ENCODE data around the gene TMEM204.

TMEM204 gene

GRCh38 chr16:1499756-1500464, 33.6 kb upstream of the TMEM204 start:
- no peak for DNase-seq (ENCODE audit: low read depth)

DNA sequence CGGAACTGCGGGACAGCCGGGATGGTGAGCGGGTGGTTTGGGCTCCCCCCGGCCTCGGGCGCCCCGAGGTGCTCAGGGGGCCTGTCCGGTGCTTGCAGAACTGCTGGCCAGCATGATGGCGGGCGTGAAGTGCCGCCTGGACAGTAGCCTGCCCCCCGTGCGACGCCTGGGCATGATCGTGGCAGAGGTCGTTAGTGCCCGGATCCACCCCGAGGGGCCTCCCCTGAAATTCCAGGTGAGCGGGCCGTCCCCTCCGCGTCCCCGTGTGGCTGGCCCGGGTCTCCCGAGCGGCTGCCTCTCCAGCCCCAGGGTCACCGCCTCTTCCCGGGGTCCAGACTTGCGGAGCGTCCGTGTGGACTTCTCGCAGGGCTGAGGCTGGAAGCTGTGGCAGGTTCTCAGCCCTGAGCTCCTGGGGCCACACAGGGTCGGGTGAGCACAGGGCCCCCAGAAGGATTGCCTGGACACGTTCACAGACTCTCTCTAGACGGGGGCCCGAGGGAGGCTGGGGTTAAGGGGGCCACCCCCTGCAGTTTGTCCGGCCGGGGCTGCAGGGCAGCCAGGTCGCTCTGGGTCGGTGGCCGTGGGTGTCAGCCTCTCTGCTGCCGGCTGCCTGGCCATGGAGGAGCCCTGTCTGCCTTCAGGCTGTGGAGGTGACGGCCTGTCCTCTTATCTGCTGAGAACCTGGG, 32.9 kb upstream of the TMEM204 start:
- DNase-seq (ENCODE audit: low read depth) = no peak

GRCh38 chr16:1501630-1502029, 31.8 kb upstream of the TMEM204 start:
- DNase-seq (ENCODE audit: low read depth) = no peak

DNA sequence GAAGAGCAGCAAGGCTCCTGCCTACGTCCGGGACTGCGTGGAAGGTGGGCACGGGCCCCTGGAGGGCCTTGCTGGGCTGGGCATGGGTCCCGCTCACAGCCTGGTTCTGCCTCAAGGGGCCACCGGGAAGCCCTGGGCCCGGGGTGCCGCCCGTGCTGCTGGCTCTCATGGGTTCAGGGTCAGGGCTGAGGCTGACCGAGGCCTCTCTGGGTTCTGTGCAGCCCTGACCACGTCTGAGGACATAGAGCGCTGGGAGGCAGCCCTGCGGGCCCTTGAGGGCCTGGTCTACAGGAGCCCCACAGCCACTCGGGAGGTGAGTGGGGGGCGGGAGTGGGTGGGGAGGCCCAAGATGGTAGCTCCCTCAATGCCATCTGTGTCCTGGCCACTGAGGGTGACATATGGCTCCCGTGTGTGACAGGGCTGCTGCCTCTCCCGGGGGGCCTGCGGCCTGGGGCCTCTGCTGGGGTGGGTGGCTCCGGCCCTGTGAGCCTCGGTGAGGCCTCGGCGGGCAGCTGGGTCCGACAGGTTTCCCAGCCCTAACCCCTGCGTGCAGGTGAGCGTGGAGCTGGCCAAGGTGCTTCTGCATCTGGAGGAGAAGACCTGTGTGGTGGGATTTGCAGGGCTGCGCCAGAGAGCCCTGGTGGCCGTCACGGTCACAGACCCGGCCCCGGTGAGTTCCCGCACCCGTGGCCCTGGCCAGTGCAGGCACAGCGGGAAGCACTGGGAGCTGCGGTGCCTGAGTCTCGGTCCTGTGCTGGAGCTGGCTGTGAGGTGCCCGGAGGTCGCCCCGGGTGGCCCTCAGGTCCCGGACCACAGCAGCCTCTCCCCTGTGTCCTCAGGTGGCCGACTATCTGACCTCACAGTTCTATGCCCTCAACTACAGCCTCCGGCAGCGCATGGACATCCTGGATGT, 31.1 kb upstream of the TMEM204 start:
- no peak for DNase-seq (ENCODE audit: low read depth)

DNA sequence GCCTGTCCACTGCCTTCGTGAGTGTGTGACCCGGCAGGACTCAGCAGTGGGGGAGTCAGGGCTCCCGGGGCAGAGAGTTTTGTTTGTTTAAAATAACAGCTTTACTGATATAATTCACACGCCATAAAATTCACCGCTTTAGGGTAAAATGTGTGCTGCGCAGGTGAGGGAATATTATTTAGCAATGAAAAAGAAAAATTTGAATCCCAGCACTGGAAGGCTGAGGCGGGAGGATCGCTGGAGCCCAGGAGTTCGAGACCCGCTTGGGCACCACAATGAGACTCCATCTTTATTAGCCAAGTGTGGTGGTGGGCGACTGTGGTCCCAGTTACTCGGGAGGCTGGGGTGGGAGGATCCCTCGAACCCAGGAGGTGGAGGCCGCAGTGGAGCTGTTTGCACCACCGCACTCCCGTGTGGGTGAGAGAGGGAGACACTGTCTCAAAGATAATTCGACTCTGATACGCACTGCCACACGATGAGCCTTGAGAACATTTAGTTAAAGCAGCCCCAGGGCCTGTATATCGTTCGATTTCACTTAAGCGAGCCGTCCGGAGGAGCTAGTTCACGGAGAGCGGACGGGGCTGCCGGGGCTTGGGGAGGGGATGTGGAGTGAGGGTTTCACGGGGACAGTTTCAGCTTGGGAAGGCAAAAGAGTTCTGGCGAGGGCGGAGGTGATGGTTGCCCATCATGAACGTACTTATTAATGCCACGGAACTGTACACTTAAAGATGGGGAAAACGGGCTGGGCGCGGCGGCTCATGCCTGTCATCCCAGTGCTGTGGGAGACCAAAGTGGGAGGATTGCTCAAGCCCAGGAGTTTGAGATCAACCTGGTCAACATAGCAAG, 30.1 kb upstream of the TMEM204 start:
- no peak for DNase-seq (ENCODE audit: low read depth)

- no peak for DNase-seq (ENCODE audit: low read depth)
These were observed 28.2 kb upstream of the TMEM204 start for GRCh38 chr16:1505073-1505844.

DNA sequence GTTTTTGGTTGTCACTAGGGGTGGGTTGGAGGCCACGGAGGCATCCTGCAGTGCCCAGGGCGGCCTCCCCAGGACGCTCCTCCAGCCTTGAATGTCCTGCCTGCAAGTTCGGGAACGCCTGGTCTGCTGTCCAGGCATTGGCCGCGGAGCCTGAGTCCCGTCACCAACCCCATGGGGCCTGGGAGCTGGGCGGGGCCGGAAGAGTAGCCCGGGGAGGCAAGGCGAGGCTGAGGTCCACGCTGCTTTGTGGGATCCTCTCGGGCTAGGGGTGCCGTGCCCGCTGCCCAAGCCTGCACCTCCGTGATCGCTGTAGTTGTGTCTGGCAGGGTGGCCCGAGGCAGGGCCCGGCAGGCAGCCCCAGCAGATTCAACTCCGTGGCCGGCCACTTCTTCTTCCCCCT, 27.6 kb upstream of the TMEM204 start:
- no peak for DNase-seq (ENCODE audit: low read depth)

DNA sequence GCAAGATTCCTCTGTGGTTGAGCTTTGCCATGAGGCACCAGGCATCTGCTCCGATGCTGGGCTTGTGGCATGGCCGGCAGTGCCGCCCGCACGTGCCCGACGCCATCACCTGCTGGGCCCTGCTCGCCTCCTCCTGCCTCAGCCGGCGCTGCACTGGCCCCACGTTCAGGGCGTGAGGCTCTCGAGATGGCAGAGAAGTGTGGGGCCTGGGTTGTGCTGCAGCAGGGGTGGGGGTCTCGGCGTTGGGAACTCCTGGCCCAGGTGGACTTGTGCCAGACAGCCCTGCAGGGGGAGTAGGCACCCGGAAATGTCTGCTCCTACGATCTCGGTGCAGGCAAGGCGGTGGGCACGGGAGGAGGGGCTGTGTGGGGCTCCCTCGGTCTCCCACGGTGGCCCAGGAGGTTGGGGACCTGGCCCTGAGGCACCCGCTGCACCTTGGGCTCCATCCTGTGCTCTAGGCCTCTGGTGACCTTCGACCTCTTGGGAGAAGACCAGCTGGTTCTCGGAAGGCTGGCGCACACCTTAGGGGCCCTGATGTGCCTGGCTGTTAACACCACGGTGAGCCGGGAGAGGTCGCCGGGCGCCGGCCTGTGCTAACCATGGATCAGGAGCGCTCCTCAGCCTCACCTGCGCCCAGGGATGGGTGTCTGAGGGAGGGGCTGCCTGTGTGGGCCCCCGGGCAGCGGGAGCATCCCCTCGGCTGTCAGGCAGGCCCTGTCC, 26.8 kb upstream of the TMEM204 start:
- no peak for DNase-seq (ENCODE audit: low read depth)

DNA sequence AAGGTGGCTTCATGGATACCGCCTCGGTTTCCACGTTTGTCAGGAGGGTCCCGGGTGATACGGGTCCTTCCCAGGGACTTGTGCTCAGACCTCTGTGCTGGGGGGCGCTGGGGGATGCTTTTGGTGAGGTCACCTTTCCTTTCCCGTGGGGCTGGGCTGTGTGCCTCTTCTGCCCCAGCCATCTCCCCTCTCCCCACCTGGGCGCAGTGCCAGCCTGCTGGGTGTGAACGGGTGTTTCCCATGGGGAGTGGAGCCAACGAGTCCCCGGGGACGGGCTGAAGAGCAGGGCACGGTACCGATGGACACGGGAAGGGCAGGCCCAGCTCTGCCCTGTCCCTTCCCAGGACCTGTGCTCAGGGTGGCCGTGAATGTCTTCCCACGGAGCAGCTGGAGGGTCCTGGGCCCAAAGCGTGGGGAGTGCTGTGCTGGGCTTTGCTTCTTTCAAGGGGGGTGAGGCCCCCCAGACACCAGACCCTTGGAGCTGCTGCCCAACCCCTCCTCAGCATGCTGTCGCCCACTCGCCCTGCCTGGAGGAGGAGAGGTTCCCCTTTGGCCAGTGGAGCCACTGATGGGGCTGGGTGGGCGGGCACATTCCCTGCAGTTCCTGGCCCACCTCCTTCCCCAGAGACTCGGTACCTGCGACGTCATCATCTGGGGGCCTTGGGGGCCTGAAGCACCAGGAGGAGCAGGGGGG, 24.8 kb upstream of the TMEM204 start:
- no peak for DNase-seq (ENCODE audit: low read depth)

DNA sequence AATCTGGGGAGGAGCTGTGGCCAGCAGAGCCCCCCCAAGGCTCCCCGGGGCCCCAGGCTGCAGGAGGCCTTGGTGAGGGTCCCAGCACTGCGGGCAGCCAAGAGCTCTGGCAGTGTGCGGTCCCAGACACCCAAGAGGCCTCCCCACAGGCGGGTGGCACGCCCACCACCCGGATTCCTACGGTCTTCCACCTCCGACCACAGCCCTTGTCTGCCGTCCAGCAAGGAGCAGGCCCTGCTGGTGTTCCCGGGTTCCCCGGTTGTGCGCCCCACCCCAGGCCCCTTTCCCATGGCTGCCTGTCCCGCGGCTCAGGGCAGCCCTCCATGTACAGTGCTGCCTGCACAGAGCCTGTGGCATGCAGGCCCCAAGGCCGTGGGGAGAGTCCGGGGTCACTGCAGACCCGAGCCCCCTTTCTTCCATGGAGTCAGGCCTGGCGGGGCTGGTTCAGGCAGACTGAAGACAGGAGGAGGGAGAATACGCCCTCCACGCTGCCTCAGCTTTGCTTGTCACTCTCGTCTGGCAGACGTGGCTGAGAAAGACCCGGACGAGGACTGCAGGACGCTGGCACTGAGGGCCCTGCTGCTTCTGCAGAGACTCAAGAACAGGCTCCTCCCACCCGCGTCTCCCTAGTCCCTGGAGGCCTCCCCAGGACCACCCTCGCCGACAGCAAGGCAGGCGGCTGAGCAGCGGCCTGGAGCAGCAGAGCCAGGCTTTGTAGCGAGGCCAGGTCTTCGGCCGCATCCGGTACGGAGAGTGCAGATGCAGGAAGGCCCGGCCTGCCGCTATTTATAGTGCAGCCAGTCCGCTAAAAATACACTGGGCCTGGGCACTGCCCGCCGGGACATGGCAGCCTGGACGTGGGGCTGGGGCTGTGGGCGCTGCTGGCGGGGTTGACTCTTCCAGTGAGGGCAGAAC, 23.9 kb upstream of the TMEM204 start:
- no peak for DNase-seq (ENCODE audit: low read depth)

DNA sequence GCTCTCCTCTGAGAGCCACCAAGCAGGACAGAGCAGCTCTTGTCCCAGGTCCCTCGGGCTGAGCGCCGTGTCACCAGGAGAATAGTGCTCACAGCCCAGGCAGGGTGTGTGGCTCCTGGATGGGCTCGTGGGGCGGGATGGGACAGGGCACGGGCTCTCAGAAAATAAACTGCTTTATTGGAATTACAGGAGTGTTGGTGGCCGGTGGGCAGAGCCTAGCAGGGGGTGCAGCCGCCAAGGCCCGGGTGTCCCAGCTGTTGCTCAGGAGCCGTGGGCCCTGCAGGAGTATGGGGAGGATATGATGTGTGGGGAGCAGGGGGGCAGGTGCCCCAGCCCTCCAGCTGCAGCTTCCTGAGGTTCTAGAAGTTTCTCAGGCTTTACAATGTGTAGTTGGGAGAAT, 23.2 kb upstream of the TMEM204 start:
- DNase-seq (ENCODE audit: low read depth) = no peak

- DNase-seq (ENCODE audit: low read depth) = no peak
These were observed 22.5 kb upstream of the TMEM204 start for GRCh38 chr16:1510941-1511351.

DNA sequence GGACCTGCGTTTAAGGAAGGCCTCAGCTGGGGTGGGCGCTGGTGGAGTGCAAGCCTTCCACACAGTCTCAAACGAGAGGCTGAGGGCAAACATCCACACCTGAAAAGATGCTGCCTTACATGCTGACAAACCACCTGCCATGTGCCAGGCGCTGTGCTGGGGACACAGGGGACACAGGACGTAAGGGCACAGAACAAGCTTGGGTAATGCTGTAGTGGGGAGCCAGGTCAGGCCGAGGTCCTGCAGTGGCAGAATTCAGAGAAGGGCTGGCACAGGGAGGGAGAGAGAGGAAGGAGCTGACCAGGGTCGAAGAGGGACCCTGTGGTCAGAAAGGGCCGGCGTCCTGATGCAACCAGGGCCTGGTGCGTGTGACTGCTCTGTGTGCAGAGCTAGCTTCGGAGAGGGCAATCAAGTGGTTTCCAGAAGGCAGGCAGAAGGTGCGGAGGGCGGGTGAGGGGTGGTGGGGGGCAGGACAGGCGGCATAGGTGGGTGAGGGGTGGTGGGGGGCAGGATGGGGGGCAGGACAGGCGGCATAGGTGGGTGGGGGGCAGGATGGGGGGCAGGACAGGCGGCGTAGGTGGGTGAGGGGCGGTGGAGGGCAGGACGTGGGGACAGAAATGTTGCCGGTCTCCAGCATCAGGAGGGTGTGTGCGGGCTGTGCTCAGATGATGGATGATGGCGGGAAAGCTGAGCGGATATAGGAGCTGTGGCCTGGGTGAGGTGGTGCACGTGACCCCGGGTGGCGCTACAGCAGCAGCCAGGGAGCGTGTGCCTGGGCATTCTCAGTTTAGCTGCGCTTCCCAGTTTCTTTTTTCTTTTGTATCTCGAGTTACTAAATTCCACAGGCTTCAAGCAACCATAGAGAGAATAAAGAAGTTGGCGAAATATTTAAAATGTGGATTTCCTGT, 21.6 kb upstream of the TMEM204 start:
- no peak for DNase-seq (ENCODE audit: low read depth)

DNA sequence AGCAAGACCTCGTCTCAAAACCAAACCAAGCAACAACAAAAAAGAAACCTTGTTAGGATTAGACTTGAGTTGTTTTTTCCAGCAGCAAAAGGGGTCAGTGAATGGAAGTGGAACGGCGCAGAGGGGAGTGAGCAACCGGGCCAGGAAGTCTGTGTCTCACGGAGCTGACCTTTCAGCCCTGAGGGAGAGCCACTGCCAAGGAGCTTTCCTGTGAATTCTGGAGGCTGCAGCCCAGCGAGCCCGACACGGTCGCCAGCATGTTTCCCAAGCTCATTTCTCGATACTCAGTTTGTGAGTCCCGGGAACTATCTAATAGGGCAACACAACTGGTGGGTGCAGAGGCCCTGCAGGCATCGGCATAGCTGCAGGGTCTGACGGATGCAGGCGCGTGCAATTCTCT, 20.7 kb upstream of the TMEM204 start:
- no peak for DNase-seq (ENCODE audit: low read depth)

DNA sequence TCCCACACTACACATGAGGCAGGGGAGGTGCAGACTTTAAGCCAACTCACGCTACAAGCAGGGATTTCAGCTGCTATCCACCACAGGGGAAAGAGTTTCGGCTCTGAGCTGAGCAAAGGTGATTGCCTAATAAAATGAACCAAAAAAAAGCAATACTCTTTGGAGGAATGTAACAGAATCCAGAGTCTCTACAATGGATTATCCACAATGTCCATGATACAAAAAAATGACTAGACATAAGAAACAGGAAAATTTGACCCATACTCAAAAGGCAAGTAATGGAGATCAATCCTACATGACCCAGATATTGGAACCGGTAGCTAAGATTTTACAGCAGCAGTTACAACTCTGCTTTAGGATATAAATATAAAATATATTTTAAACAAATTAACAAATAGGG, 19.0 kb upstream of the TMEM204 start:
- no peak for DNase-seq (ENCODE audit: low read depth)

GRCh38 chr16:1518626-1519135, 14.8 kb upstream of the TMEM204 start:
- no peak for DNase-seq (ENCODE audit: low read depth)

DNA sequence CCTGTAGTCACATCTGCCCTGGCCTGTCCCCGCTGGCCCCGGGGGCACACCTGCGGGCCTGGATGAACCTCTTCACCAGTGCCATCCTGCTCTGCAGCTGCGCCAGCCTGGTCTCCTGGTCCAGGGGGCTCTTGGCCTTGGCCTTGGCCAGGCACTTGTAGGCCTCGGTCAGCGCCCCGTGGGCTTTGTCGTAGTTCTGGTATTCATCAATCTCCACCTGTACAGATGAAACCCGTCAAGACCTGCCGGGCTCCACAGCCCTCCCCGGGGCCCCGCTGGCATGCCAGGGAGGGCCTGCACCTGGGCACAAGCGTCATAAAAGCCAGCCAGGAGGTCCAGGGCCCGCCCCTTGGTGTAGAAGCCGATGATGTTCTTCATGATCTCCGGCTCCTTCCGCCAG, 13.6 kb upstream of the TMEM204 start:
- no peak for DNase-seq (ENCODE audit: low read depth)
